Fibroblast of mammary gland (primary cell): Measurements from ENCODE around the gene MYH7B.

ENCODE experiments used
- DNase-seq: peaks from one replicate; pipeline ENCODE4 v3.0.0-alpha.2; 2010; ENCODE audit warnings: low read depth
- H3K4me3 ChIP-seq: 2 replicates; pipeline ENCODE4 v1.5.1; 2011; ENCODE audit warnings: low read depth, mild to moderate bottlenecking, low read length, moderate library complexity; ENCODE audit not compliant: control insufficient read depth
- CTCF ChIP-seq: conservative IDR thresholded peaks from 2 replicates; pipeline ENCODE4 v1.5.1; 2011; ENCODE audit warnings: low read depth, low read length, inconsistent platforms; ENCODE audit not compliant: control insufficient read depth, insufficient read depth

The MYH7B gene

GRCh38 chr20:34999782-35000181 lies 44.1 kb downstream of the MYH7B start:
- no peak for DNase-seq
- TF ChIP-seq CTCF, result no peak
- no peak overlapping the region for H3K4me3 ChIP-seq

GRCh38 chr20:35000311-35000921 lies 44.7 kb downstream of the MYH7B start:
- TF ChIP-seq CTCF, result no peak
- no peak for DNase-seq
- H3K4me3 ChIP-seq, result no peak overlapping the region

GRCh38 chr20:35000922-35001595 lies 45.4 kb downstream of the MYH7B start:
- H3K4me3 ChIP-seq, result no peak overlapping the region
- DNase-seq, result no peak
- TF ChIP-seq CTCF, result no peak

- TF ChIP-seq CTCF, result peak; percentile 43
- no peak for DNase-seq
- H3K4me3 ChIP-seq, result no peak overlapping the region
Measured at GRCh38 chr20:35001596-35002362, 46.1 kb downstream of the MYH7B start.

- TF ChIP-seq CTCF, result no peak
- no peak for DNase-seq
- no peak overlapping the region for H3K4me3 ChIP-seq
Measured at GRCh38 chr20:35002426-35003210, 47.0 kb downstream of the MYH7B start.
